Pancreas (tissue), 10 donors: Measurements from ENCODE around the gene SPTLC2. TPM values are rescaled to one million over a fixed set of nuclear protein-coding genes. Genes with fewer than 3 reads are reported as not detected.

Source experiments
- ATAC-seq, 4 donors: fragments of 200-7000 bp; cut with Tn5 transposase; one replicate each; pipeline versions ENCODE4 v1.8.0 to v1.9.1; 2020; ENCODE audit warnings: mild to moderate bottlenecking in 4 of 4, moderate library complexity in 4 of 4
- DNase-seq, 6 donors: peaks; one replicate each; pipeline ENCODE4 v3.0.0-alpha.2; 2020
- FAIRE-seq: peaks from 2 replicates; lab custom pipeline; 2012; peaks lifted over from hg19 to GRCh38; lab: Jason Lieb, UNC
- H3K27ac ChIP-seq, 4 donors: fragments of 200-600 bp; sonication (generic); 1 replicate in 3 of 4; 2 replicates in 1 of 4; pipeline versions ENCODE4 v1.5.0 to v1.8.0; 2020
- H3K27me3 ChIP-seq, 4 donors: fragments of 200-600 bp; one replicate each; pipeline ENCODE4 v1.8.0; 2021
- H3K36me3 ChIP-seq, 3 donors: fragments of 200-600 bp; sonication (generic) in 1 of 3; one replicate each; pipeline versions ENCODE4 v1.5.0 to v1.8.0; 2020 to 2021
- H3K4me1 ChIP-seq, 3 donors: fragments of 200-600 bp; one replicate each; pipeline ENCODE4 v1.8.0; 2021
- H3K4me3 ChIP-seq, 4 donors: fragments of 200-600 bp; sonication (generic) in 2 of 4; one replicate each; pipeline versions ENCODE4 v1.5.0 to v1.8.0; 2020 to 2021
- H3K9me3 ChIP-seq, 4 donors: fragments of 200-600 bp; one replicate each; pipeline ENCODE4 v1.8.0; 2021
- CTCF ChIP-seq, 4 donors: fragments of 200-600 bp; sonication (generic) in 3 of 4; IDR thresholded peaks; one replicate each; pipeline versions ENCODE4 v1.5.0 to v1.8.0; 2021; ENCODE audit warnings: antibody characterized with exemption in 4 of 4
- WGBS, 2 donors: extraction: QIAGEN DNeasy Blood & Tissue Kit; methylation state at CpG; one replicate each; pipeline ENCODE4 v1.1.7; 2013; 5-methylcytosine and 5-hydroxymethylcytosine counted together
- intact Hi-C, 3 donors: fragments of 100-400 bp; cut with DNase I; formaldehyde crosslinking; loops; one replicate each; pipeline versions ENCODE4 v1.11.1 to v1.14.2; 2022
- polyA plus RNA-seq, 2 donors: library from polyadenylated mRNA; stranded (reverse); fragments of 200-250 nt; gene quantifications; one replicate each; pipeline ENCODE4 v1.2.3, GENCODE V29; 2013
- total RNA-seq, 6 donors: library from RNA; stranded (reverse); fragmentation: NEBNext Ultra II Directional in 4 of 6; extraction: Animal tissue kit (Norgen Biotek cat#: 25700) in 4 of 6; gene quantifications; one replicate each; pipeline versions ENCODE4 v1.2.1 to v1.2.4, GENCODE V29; 2021 to 2023
- donor health status: healthy with polysubstance abuse.
- donor health status: DM: no; HTN: no; CAD: no; lungs with moderate emphysema.
- donor health status: DM: no; HTN: no; CAD: no.
- donor health status: control.
- donor health status: control.
- donor health status: Bipolar disorder and iron deficiency.
- donor health status: DM: yes; HTN: yes; CAD: no.
- donor health status: DM: no; HTN: no; CAD: no.
- donor health status: DM: no; HTN: no; CAD: no.
- donor health status: DM: yes; HTN: yes; CAD: no.

SPTLC2 gene
- total and polyA plus RNA-seq, 8 donors = 3.2 to 19.4 (median 8.7) TPM

- no peaks in the 10 kb centered on the region for H3K36me3 ChIP-seq
- H3K27me3 ChIP-seq = no peaks in the 10 kb centered on the region
- intact Hi-C loops = no loop called here
- H3K4me1 ChIP-seq = no peaks in the 10 kb centered on the region
- no peak for TF ChIP-seq CTCF (IDR thresholded peaks at IDR 0.05)
- H3K27ac ChIP-seq = no peak overlapping the region
- 84 to 87% methylated on average over 8 of the region's 8 CpGs for WGBS, 2 donors
- FAIRE-seq (no peak), ATAC-seq (no peak), DNase-seq (no peak)
- no peak overlapping the region for H3K4me3 ChIP-seq
- no peaks in the 10 kb centered on the region for H3K9me3 ChIP-seq
Measured at GRCh38 chr14:77490347-77490986, 126.0 kb downstream of the SPTLC2 start.

GRCh38 chr14:77489041-77489440 is 127.4 kb downstream of the SPTLC2 start:
- ATAC-seq = no peak
- H3K4me1 ChIP-seq = no peaks in the 10 kb centered on the region
- DNase-seq = no peak
- H3K36me3 ChIP-seq = no peaks in the 10 kb centered on the region
- no peak for FAIRE-seq
- WGBS, 2 donors = 82 to 87% methylated on average over 6 of the region's 6 CpGs
- no peaks in the 10 kb centered on the region for H3K27me3 ChIP-seq
- H3K27ac ChIP-seq = no peak overlapping the region
- no peaks in the 10 kb centered on the region for H3K9me3 ChIP-seq
- intact Hi-C loops = no loop called here
- no peak for TF ChIP-seq CTCF (IDR thresholded peaks at IDR 0.05)
- H3K4me3 ChIP-seq = no peak overlapping the region

GRCh38 chr14:77488558-77488957 is 127.9 kb downstream of the SPTLC2 start:
- no peaks in the 10 kb centered on the region for H3K27me3 ChIP-seq
- H3K36me3 ChIP-seq = no peaks in the 10 kb centered on the region
- FAIRE-seq (no peak), DNase-seq (no peak), ATAC-seq (no peak)
- no peak overlapping the region for H3K4me3 ChIP-seq
- H3K9me3 ChIP-seq = no peaks in the 10 kb centered on the region
- intact Hi-C loops = no loop called here
- H3K27ac ChIP-seq = no peak overlapping the region
- 72 to 75% methylated on average over 7 of the region's 7 CpGs for WGBS, 2 donors
- no peaks in the 10 kb centered on the region for H3K4me1 ChIP-seq
- no peak for TF ChIP-seq CTCF (IDR thresholded peaks at IDR 0.05)

GRCh38 chr14:77485901-77486678 is 130.3 kb downstream of the SPTLC2 start:
- no peak for TF ChIP-seq CTCF (IDR thresholded peaks at IDR 0.05)
- DNase-seq = no peak
- no peaks in the 10 kb centered on the region for H3K27me3 ChIP-seq
- 82 to 89% methylated on average over 7 of the region's 7 CpGs for WGBS, 2 donors
- intact Hi-C loops = no loop called here
- FAIRE-seq = no peak
- H3K27ac ChIP-seq = no peak overlapping the region
- H3K36me3 ChIP-seq = no peaks in the 10 kb centered on the region
- H3K9me3 ChIP-seq = no peaks in the 10 kb centered on the region
- H3K4me1 ChIP-seq = no peaks in the 10 kb centered on the region
- no peak for ATAC-seq
- H3K4me3 ChIP-seq = no peak overlapping the region

- Histone ChIP-seq H3K36me3 (no peaks in the 10 kb centered on the region), H3K4me1 (no peaks in the 10 kb centered on the region), H3K27ac (no peak overlapping the region), H3K4me3 (no peak overlapping the region), H3K9me3 (no peaks in the 10 kb centered on the region), H3K27me3 (no peaks in the 10 kb centered on the region)
- ATAC-seq (no peak), DNase-seq (no peak), FAIRE-seq (no peak)
- intact Hi-C loops = no loop called here
- 88 to 100% methylated on average over 3 of the region's 3 CpGs for WGBS, 2 donors
- no peak for TF ChIP-seq CTCF (IDR thresholded peaks at IDR 0.05)
Measured at GRCh38 chr14:77485256-77485655, 131.2 kb downstream of the SPTLC2 start.
